Right atrium auricular region (tissue), 2 donors: ENCODE results near the gene CCDC92B. TPM values are rescaled to one million over a fixed set of nuclear protein-coding genes. Genes with fewer than 3 reads are reported as not detected.

Experiments
- DNase-seq: peaks from one replicate; pipeline ENCODE4 v3.0.0-alpha.2; 2019; ENCODE audit warnings: low spot score
- H3K27ac ChIP-seq, 2 donors: fragments of 200-600 bp; sonication (generic); 1 replicate in 1 of 2; 2 replicates in 1 of 2; pipeline ENCODE4 v1.5.1; 2016 to 2019
- H3K27me3 ChIP-seq, 2 donors: fragments of 200-600 bp; sonication (generic); one replicate each; pipeline versions ENCODE4 v1.5.1 to v1.6.0; 2017 to 2019
- H3K36me3 ChIP-seq: fragments of 200-600 bp; sonication (generic); one replicate; pipeline ENCODE4 v1.5.1; 2016
- H3K4me1 ChIP-seq, 2 donors: fragments of 200-600 bp; sonication (generic); one replicate each; pipeline versions ENCODE4 v1.5.1 to v1.6.0; 2017 to 2019
- H3K4me3 ChIP-seq, 2 donors: fragments of 200-600 bp; sonication (generic); 1 replicate in 1 of 2; 2 replicates in 1 of 2; pipeline ENCODE4 v1.5.1; 2017 to 2019; ENCODE audit warnings: mild to moderate bottlenecking in 1 of 2, moderate library complexity in 1 of 2
- H3K9me3 ChIP-seq, 2 donors: fragments of 200-600 bp; sonication (generic); one replicate each; pipeline ENCODE4 v1.5.1; 2019
- total RNA-seq, 2 donors: library from RNA; depleted of rRNA; stranded (reverse); fragments of >200 nt; gene quantifications; one replicate each; pipeline ENCODE4 v1.1.0, GENCODE V29; 2016
- TF ChIP-seq, protein P1 (sequence below), 2 donors: fragments of 200-600 bp; sonication (generic); IDR thresholded peaks; one replicate each; pipeline ENCODE4 v1.5.1; 2019; ENCODE audit warnings: antibody characterized with exemption in 2 of 2

Gene CCDC92B
- total RNA-seq, 2 donors from 2014 or later: not detected

DNA sequence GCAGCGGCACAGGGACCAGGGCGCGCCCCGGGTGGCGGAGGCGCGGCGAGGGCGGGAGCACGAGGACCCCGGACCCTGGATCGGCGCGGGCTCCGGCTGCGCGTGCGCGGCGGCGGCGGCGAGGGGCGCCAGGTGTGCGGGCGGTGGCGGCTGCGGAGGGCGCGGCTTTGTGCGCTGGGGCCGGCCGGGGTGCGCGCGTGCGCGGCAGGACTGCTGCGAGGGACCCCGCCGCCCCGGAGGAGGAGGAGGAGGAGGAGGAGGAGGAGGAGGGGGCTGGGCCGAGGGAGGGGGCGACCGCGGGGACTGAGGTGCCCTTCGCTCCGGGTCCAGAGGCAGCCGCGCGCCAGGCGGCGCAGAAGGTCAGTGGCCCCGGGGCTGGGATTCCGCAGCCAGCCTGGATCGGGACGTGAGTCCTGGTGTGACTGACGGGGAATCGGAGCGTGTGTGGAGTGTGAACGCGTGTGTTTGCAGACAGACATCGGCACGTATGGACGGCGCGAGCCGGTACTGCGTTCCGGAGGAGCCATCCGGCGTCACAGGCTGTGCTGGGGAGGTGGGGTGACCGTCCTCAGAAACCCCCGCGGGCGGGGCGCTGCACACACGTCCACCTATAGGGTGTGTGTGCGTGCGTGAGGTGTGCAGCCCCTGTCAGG is 27.3 kb upstream of the CCDC92B start:
- no peaks in the 10 kb centered on the region for H3K36me3 ChIP-seq
- H3K4me1 ChIP-seq: no peaks in the 10 kb centered on the region
- no peak overlapping the region for H3K27ac ChIP-seq
- H3K27me3 ChIP-seq: no peaks in the 10 kb centered on the region
- no peaks in the 10 kb centered on the region for H3K9me3 ChIP-seq
- peak overlapping the region; percentile 26 to 41 for H3K4me3 ChIP-seq
- no peak for DNase-seq
- TF ChIP-seq, protein P1, sequence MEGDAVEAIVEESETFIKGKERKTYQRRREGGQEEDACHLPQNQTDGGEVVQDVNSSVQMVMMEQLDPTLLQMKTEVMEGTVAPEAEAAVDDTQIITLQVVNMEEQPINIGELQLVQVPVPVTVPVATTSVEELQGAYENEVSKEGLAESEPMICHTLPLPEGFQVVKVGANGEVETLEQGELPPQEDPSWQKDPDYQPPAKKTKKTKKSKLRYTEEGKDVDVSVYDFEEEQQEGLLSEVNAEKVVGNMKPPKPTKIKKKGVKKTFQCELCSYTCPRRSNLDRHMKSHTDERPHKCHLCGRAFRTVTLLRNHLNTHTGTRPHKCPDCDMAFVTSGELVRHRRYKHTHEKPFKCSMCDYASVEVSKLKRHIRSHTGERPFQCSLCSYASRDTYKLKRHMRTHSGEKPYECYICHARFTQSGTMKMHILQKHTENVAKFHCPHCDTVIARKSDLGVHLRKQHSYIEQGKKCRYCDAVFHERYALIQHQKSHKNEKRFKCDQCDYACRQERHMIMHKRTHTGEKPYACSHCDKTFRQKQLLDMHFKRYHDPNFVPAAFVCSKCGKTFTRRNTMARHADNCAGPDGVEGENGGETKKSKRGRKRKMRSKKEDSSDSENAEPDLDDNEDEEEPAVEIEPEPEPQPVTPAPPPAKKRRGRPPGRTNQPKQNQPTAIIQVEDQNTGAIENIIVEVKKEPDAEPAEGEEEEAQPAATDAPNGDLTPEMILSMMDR (IDR thresholded peaks at IDR 0.05): no peak

DNA sequence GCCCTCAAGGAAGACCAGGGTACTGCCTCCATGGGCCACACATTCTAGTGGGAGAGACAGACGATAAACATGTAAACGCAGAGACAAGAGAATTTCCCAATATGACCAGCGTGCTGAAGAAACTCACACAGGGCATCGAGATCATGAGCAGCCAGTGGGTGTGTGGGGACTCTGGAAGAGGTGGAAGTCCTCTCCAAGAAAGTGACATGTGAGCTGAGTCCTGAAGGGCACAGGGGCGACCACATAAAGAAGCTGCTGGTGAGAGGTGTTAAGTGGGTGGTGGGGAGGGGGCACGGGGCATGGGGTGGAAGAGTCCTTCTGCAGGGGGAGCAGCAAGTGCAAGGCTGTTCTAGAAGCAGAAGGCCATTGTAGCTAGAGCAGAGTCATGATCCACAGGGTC is 25.8 kb upstream of the CCDC92B start:
- DNase-seq: no peak
- Histone ChIP-seq H3K4me3 (no peak overlapping the region), H3K27ac (no peak overlapping the region), H3K9me3 (no peaks in the 10 kb centered on the region), H3K36me3 (no peaks in the 10 kb centered on the region), H3K4me1 (no peaks in the 10 kb centered on the region), H3K27me3 (no peaks in the 10 kb centered on the region)
- TF ChIP-seq, protein P1 (IDR thresholded peaks at IDR 0.05): no peak

DNA sequence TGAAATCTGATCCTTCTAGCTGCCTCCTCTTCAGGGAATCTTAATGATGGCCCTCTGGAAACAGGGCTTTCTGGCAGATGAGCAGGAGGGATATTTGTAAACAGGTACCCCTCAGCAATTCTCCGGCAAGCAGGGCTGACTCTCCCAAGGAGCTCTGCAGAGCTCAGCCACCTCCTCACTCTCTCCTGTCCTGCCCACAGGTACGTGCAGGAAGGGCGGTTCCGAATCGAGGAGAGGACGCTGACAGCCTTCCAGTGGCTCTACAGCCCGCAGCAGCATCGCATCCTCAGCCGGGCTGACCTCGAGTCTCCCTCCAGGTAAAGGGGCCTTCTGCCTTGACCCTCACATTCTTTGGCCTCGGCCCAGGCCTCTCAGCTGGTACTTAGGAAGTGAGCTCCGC is 20.7 kb upstream of the CCDC92B start:
- H3K4me3 ChIP-seq: no peak overlapping the region
- DNase-seq: no peak
- H3K9me3 ChIP-seq: no peaks in the 10 kb centered on the region
- H3K36me3 ChIP-seq: no peaks in the 10 kb centered on the region
- H3K27me3 ChIP-seq: no peaks in the 10 kb centered on the region
- H3K4me1 ChIP-seq: no peaks in the 10 kb centered on the region
- TF ChIP-seq, protein P1 (IDR thresholded peaks at IDR 0.05): no peak
- H3K27ac ChIP-seq: no peak overlapping the region

DNA sequence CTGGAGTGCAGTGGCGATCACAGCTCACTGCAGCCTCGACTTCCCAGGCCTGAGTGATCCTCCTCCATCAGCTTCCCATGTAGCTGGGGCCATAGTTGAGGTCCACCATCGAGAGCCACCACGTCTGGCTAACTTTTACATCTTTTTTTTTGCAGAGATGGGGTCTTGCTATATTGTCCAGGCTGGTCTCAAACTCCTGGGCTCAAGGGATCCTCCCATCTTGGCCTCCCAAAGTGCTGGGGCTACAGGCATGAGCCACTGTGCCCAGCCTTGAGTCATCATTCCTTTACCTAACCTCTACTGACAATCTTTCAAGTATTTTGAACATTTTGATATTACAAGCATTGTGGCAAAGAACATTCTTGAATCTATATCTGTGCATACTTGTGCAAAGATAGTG is 9.4 kb upstream of the CCDC92B start:
- peaks cover 0 to 8% of the 10 kb centered on the region in 2 donors for H3K4me1 ChIP-seq
- TF ChIP-seq, protein P1 (IDR thresholded peaks at IDR 0.05): no peak
- H3K9me3 ChIP-seq: no peaks in the 10 kb centered on the region
- H3K27ac ChIP-seq: no peak overlapping the region
- DNase-seq: no peak
- no peaks in the 10 kb centered on the region for H3K36me3 ChIP-seq
- no peak overlapping the region for H3K4me3 ChIP-seq
- peaks cover 0 to 3% of the 10 kb centered on the region in 2 donors for H3K27me3 ChIP-seq

DNA sequence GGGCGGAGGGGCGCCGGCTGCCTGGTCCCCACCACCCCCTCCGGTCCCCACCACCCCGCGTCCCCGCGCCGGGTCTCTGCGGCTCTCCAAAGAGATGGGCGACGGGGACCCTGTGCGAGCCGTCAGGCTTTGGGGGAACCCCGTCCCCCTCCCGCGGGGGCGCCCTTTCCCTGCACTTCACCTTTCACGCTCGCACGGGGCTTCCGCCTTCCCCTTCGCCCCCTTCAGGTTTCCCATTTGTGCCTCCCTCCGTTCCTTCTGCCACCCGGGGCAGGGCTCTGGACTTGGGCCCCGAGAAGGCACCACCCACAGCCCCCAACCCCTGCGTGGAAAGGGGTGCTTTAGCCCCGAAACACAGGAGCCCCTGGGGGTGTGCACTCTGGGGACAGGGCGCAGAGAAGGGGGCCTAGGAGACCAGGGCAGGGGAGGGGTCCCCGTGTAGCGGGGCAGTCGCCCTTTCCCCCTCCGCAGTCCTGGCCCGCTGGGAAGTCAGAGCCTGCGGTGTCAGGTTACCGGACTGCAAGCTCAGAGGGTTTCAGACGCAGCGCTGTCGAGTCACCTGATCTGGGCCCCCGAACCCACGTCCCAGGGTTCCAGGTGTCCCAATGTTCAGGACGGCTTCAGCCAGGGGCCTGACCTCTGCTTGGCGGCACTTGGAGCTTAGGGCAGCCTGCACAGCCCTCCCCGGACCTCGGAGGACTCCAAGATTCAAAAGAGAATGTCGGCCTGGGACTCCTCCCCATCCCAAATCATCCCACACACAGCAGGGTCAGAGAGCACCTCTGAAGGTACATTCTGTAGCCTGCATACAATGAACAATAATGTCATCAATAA is 6.7 kb upstream of the CCDC92B start:
- H3K36me3 ChIP-seq: no peaks in the 10 kb centered on the region
- H3K9me3 ChIP-seq: no peaks in the 10 kb centered on the region
- TF ChIP-seq, protein P1 (IDR thresholded peaks at IDR 0.05): no peak
- DNase-seq: no peak
- H3K27ac ChIP-seq: no peak overlapping the region
- H3K4me1 ChIP-seq: peaks cover 0 to 8% of the 10 kb centered on the region in 2 donors
- peak overlapping the region; percentile 39 to 52 for H3K4me3 ChIP-seq
- H3K27me3 ChIP-seq: peaks cover 0 to 3% of the 10 kb centered on the region in 2 donors
